HG02852 (cell line): ENCODE results near the gene MLEC.

Experiments used
- ATAC-seq: cut with Tn5 transposase; IDR thresholded peaks from one replicate; pipeline ENCODE4 v1.9.1; 2021; ENCODE audit warnings: mild to moderate bottlenecking, moderate library complexity; ENCODE audit not compliant: unreplicated experiment

Gene MLEC, protein sequence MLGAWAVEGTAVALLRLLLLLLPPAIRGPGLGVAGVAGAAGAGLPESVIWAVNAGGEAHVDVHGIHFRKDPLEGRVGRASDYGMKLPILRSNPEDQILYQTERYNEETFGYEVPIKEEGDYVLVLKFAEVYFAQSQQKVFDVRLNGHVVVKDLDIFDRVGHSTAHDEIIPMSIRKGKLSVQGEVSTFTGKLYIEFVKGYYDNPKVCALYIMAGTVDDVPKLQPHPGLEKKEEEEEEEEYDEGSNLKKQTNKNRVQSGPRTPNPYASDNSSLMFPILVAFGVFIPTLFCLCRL

DNA sequence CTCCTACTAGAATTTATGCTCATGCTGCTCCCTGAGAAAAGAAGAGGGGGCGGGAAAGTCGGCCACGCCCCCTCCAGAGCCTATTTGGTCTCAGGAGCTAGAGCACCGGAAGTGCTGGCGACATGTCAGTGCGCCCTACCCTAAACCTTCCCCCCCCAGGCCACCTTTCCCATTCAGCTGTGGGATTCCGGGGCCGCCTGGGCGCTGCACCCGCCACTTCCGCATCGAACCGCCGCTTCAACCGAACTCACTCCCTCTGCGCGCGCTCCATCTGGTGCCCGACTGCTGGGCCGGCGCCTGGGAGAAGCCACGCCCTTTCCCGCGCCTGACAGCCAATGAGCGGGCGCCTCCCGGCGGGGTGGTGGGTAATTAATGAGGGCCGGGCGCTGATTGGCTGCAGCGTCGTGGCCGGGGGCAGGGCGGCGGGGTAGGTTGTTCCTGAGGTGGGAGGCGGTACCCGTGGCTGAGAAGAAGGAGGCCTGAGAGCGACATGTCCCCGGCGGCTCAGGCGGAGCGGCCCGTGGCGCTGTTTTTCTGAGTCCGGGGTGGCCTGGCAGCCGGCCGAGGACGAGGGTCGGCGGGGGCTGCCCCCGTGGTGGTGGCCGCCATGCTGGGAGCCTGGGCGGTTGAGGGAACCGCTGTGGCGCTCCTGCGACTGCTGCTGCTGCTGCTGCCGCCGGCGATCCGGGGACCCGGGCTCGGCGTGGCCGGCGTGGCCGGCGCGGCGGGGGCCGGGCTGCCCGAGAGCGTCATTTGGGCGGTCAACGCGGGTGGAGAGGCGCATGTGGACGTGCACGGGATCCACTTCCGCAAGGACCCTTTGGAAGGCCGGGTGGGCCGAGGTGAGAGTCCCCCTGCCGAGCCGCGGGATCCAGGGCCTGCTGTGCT, at the start of gene MLEC:
Gene MLEC (plus strand): TSS at position 460 of the 888 bp plus-strand sequence. CDS start 148 bp downstream, at position 608.
- ATAC-seq: peak; percentile 71

DNA sequence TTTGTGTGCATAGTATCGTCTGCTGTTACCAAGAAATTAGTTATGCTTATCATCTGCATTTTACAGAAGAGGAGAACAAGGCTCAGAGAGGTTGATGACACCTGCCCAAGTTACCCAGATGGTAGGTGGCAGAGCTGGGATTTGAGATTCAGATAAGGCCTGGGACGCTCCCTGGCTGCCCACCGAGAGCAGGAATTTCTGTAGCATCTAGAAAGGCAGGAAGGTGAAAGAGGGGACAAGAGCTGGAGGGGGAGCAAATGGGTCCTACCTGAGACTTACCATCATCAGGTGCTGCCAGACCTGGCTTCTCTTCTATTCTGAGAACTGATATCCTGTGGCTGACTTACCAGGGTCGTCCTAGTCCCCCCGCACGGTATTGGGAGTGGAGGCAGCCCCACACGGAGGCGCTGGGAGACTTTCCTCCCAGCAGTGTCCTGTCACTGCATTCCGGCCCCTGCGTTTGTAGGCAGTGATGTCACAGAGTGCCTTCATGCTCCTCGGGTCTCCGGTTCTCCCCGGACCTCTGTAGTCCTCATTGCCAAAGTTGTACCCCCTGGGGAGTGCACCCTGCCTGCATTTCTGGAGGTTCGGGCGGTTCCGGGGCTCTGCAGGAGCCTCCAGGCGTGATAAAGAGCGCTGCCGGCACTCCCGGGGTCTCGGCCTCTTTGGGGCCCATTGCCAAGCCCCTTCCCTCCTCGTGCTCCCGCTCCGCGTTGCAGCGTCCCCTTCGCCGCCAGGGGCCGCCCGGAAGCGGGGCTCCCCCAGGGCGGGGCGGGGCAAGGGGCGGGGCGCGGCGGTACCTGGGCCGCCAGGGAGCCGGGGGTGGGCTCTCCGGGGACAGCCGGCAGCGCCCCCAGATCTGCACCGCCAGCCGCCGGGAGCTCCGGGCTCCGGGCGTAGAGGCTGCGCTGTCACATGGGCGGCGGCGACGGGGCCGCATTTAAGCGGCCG, 46.9 kb upstream of the MLEC start, which contains the start of gene CABP1:
Gene CABP1 (plus strand): TSS at position 856 of the 951 bp plus-strand sequence. CDS start 60 bp downstream, at position 916.
- ATAC-seq: no peak

DNA sequence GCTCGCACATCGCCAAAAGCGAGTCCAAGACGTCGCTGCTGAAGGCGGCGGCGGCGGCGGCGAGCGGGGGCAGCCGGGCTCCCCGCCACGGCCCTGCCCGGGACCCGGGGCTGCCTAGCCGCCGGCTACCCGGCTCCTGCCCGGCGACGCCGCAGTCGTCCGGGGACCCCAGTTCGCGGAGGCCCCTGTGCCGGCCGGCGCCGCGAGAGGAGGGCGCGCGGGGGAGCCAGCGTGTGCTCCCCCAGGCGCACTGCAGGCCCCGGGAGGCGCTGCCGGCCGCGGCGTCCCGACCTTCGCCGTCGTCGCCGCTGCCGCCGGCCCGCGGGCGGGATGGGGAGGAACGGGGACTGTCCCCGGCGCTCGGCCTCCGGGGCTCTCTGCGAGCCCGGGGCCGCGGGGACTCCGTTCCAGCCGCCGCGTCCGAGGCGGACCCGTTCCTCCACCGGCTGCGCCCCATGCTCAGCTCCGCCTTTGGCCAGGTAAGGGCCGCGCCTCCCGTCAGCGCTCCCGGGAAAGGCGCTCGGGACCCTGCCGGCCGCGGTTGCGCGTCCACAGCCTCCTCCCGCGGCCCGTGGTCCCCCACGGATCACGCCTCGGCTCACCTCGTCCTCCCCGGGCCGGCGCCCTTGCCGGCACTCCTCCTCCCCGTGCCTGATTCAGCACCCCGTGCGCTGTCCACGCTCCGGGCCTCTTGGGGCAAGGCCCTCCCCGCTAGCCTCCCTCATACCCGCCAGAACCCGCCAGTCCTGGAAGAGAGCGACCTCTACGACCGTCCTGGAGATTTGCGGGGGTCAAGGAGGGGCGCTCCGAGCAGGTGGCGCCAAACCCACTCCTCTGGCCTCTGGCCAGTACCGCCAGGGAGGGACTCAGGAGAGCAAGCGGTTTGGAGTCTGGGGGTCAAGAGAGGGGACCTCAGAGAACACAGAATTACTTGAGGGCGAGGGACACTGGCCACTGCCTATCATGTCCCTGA, 45.8 kb upstream of the MLEC start:
- no peak for ATAC-seq

DNA sequence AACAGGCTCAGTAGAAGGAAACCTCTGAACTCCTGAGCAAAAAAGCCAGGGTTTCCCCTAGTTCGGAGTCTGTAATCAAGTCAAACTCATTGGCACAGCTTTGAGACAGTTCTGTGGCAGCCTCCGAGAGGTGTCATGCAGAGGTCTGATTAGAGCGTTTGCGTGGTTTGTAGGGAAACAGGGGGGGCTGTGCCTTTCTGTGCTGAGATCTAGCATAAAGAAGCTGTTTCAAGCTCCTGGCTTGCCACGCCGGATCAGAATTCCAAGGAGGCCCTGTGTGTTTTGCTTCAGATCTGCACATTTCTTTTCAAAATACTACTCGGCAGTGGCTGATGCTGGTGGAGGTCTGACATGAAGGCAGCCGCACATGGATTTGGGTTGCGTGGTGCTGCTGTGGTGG, 44.8 kb upstream of the MLEC start:
- no peak for ATAC-seq

DNA sequence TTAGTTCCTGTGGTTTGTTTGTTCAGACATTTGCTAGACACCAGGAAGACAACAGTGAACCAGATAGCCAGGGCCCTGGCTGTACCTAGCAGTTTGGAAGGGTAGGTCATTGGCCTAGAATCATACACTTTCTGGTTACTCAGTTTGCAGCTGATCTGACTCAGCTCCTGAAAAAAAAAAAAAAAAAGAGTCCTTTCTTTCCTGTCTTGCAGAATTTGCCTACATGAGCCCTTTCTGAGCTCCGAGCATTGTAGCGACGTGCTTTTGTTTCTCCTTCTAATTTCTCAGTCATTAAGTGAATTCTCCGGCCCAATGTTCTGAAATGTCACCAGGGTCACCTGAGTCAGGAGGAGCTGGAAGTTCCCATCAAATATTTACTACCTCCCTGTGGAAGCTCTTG, 44.1 kb upstream of the MLEC start:
- ATAC-seq: no peak

DNA sequence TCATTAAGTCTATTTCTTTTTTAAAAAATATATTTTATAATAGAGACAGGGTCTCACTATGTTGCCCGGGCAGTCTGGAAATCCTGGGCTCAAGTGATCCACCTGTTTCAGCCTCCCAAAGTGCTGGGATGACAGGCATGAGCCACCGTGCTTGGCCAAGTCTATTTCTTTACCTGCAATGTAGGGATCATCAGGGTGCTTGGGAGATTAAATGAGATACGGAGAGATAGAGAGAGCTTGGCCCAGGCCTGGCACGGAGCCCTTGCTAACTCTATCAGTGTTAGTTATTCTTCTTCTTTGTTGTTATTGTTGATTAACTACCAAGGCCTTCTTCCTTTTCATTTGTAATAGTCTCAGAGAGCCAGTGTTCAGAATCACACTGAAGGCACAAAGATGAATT, 43.4 kb upstream of the MLEC start:
- no peak for ATAC-seq

DNA sequence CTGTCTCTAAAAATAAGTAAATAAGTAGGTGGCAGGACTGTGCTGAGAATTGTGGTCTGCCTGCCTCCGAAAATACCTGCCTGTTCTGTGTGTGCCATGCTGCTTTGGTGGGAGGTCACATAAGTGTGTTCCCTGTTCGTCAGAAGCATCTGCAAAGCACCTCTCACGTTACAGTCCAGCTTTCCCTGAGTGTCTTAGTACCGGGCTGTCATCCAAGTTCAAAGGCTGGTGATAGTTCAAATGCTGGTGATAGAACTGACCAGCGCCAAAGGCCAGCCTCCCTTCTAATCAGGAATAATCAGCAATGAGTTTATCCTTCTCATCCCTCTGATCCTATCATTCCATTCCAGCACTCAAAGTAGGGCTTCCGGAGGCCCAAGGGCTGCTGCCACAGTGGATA, 40.9 kb upstream of the MLEC start:
- no peak for ATAC-seq

DNA sequence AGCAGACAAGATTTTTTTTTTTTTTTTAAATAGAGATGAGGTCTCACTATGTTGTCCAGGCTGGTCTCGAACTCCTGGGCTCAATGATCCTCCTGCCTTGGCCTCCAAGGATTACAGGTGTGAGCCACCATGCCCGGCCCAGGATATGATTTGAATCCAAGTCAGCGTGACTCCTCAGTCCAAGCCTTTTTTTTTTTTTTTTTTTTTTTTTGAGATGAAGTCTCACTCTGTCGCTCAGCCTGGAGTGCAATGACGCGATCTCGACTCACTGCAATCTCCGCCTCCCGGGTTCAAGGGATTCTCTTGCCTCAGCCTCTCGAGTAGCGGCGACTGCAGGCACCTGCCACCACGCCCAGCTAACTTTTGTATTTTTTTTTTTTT, 39.6 kb upstream of the MLEC start:
- ATAC-seq: no peak

DNA sequence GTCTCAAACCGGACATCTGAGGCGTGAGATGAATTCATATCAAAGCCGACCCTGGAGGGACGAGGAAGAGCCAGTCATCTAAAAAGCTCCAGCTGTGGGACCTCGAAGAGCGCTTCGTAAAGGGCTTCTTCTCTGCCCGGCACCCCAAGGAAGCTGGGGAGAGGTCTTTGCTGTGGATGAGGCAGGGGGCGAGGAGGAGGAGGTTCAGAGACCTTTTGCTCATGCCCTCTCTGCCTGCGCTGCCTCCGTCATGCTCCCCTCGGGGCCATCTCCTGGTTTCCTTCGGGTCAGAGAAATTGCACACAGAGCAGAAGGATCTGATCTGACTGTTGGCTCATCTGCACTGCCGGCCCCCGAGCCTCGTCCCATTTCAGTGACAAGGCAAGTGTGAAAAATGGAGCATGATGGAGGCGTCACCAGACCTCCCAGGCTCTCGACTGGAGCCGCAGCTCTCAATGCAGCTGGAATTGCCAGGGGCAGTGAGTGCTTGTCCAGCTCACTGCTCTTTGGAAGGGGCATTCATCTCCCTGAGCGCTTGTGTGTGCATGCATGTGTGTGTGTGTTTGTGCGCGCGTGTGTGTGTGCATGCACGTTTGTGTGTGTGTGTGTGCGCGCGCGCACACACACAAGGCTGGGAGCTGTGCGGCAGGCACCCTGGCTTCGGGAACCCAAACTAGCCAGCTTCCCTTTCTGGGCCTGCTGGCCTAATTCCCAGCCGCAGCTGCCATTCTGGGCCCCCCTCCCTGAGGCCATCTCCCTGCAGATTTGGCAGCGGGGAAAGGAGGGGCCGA, 37.3 kb upstream of the MLEC start:
- ATAC-seq: no peak

DNA sequence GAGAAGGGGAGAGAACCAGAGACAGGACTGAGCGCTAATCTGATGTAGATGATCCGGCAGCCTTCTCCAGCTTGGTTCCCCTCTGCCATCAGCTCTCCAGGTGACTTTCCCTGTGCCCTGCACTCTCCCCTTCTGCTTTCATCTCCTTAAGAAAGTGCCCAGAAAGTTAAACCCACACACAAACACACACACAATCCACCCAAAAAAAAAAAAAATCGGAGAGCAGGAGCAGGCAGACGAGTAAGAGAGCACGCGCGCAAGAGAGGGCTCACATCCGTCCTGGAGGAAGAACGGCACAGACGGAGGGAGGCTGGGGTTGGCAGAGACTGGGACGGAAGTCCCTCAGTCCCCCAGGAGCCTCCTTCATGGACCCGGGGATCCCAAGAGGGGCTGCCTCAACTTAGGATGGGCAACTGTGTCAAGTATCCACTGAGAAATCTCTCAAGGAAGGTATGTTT, 36.7 kb upstream of the MLEC start:
- no peak for ATAC-seq

DNA sequence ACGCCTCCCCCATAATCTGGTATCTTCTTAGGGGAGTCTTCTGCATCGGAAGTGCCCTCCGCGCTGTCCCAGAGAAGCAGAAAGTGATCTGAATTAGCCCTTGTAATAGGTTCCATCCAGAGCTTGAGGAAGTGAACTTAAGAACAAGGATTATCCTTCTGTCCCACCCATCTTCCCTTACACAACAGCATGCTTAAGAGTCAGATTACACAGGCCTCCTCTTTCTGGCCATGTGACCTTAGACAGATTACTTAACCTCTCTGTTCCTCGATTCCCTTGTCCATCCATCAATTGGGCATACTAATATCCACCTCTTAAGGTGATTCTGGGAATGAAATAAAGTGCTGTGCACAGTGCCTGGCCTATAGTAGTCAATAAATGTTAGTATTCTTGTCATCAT, 35.1 kb upstream of the MLEC start:
- no peak for ATAC-seq

DNA sequence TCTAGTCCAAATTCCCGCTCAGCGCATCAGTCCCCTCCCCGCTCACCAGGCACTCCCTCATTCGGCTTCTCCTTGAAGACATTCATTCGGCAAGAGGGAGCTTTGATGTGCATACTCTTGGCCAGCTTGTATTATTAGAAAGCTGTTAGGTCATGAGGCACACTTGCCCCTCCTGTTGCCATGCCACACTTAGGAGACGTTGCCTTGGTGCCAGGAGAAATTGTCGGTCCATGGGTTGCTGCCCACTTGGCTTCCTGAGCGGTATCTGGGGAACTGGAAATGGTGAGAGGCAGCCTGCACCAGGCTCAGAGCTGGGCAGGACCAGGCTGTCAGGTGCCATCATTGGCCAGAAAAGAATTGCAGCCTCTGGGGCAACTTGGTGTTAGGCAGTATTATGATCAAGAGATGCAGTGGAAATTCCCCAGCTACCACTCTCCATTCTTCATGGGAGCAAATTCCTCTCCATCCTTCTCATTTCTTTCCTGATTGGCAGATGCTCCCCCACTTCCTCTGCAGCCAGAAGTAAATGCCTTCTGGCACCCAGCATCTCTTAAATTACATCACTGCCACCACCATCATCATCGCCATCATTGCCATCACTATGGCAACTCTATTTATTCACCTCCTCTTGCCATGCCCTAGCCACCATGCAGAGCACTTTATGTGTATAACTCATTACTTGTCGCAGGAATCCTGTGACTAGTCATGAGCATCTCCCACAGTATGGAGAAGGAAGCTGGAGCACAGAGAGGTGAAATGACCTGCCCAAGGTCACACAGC, 34.1 kb upstream of the MLEC start:
- ATAC-seq: no peak

DNA sequence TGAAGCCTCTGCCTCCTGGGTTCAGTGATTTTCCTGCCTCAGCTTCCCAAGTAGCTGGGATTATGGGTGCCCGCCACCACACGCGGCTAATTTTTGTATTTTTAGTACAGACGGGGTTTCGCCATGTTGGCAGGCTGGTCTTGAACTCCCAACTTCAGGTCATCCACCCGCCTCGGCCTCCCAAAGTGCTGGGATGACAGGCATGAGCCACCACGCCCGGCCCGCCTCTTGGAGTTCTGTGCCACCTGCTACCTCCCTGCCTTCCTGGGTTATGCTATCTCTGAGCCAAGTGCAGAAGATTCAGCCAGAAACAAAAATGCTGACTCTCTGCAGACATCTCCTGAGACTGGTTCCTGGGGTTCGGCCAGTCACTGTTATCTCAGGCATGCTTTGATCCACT, 33.3 kb upstream of the MLEC start:
- ATAC-seq: no peak

DNA sequence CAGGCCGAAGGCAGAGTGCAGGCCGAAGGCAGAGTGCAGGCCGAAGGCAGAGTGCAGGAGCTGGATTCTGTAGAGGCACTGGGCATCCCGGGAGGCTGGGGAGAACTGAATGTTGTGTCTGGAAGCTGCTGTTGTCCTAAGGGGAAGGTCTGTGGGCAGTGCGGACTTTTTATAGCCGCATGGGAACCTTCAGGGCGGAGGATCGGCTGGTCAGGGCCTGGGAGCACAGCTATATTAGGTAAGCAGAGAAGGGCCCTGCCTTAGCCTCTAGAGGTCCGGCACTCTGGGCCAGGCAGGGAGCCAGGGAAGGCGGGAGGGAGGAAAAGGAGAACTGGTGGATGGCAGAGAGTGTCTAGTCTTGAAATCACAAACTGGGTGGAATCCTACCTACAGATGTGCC, 32.3 kb upstream of the MLEC start:
- no peak for ATAC-seq

DNA sequence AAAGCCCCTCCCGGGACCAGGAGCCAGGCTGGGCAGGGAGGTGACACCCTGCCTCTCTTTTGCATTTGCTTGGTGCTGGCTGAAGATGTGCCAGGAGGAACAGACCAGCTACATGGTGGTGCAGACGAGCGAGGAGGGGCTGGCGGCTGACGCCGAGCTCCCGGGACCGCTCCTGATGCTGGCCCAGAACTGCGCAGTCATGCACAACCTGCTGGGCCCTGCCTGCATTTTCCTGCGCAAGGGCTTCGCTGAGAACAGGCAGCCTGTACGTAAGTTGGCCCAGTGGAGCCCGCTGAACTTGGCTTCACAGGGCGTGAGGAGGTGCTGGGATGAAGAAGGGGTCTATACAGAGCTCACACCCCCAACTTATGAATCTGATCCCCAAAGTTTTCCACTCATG, 30.9 kb upstream of the MLEC start:
- no peak for ATAC-seq

DNA sequence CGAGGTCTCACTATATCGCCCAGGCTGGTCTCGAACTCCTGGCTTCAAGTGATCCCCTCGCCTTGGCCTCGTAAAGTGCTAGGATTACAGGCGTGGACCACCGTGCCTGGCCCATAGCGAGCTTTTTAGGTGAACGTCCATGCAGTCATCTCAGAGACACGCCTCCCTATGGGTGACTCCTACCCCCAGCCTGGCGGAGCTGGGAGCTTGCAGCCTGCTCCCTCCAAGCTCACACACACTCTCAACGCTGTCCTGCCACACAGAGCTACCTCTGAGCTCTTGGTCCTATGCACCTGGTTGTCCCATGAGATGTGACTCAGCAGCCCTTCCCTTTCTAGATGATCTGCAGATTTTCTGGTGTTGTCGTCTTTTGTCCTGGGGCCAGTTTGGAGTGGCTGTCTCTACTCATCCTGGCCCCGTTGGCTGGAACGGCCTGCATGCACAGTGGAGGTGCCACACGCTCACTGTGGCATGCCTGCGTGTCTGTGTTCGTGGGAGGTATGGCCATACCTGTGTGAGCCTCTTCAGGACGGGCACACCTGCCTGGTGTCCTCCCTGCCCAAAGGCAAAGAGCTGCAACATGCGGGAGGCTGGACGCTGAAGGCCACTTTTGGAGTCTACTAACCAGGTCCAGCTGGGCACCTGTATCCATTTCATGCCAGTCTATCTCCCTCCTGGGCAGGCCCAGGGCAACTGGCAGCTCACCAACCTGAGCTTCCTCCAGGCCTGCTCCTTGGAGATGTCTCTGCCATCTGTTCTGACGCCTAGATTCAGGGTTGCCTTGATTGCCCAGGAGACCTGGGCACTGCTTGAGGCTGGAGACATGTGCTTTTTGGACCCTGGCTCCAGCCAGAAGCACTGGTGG, 28.4 kb upstream of the MLEC start:
- ATAC-seq: no peak

DNA sequence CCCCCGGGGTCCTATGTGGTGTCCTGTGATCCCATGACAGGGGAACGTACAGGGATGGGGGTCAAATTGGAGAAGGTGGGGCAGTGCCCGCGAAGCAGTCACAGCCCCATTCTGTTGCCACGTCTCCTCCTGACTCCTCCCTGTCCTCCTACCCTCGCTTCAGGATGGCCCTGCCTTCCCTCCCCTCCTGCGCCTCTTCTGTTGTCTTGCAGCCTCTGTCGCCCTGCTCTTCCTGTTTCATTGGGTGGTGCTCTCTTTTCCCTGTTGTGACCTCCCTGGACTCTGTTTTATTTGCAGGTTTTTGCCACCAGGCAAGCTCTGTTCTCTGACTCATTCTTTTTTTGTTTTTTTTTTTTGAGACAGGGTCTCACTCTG, 27.8 kb upstream of the MLEC start:
- ATAC-seq: no peak
